GM21737 (cell line): ENCODE measurements around the gene LHX3.

Source experiments
- ATAC-seq: cut with Tn5 transposase; IDR thresholded peaks from one replicate; pipeline ENCODE4 v1.9.1; 2021; ENCODE audit warnings: mild to moderate bottlenecking, moderate library complexity; ENCODE audit not compliant: unreplicated experiment

The LHX3 gene

DNA sequence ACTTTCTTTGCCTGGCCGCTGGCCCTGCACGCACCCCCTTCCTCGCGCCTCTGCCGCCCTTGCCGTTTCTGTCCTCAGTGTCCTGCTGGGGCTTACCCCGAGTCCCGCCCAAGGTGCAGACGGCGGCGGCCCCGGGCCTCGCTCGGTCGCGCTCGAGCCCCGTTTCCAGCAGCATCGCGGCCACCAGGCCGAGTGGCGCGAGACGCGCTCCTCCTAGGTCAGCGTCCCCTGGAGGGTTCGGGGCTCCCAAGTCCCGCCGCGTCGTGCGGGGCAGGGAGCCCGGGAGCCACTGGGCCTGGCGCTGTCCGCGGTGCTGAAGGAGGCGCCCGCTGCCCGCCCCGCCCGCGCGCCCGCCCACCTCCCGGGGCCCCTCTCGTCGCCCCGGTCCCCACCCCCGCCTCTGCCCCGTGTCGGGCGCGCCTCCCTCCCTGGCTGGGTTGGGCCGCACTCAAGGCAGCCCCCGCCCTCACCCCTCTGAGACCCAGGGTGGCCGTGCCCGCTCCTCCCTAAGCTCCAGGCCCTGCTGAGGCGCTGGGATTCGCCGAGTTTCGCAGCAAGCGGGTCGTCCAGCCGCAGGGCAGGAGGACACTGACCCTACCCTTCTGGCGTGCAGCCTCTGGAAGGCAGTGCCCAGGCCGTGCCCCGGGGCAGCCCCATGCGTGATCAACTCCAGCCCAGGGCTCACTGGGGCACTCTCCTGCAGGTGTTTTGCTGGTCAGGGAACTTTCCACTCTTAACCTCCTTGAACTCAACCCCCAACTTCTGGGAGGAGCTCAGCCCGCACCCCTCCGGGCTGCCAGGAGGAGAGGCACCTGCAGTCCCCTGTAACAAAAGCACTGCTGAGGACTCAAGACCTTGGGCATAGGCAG is at the start of gene LHX3:
TSS of gene LHX3 (minus strand) at position 291 of the 869 bp plus-strand sequence. CDS start at position 175, 116 bp downstream.
- ATAC-seq: no peak

DNA sequence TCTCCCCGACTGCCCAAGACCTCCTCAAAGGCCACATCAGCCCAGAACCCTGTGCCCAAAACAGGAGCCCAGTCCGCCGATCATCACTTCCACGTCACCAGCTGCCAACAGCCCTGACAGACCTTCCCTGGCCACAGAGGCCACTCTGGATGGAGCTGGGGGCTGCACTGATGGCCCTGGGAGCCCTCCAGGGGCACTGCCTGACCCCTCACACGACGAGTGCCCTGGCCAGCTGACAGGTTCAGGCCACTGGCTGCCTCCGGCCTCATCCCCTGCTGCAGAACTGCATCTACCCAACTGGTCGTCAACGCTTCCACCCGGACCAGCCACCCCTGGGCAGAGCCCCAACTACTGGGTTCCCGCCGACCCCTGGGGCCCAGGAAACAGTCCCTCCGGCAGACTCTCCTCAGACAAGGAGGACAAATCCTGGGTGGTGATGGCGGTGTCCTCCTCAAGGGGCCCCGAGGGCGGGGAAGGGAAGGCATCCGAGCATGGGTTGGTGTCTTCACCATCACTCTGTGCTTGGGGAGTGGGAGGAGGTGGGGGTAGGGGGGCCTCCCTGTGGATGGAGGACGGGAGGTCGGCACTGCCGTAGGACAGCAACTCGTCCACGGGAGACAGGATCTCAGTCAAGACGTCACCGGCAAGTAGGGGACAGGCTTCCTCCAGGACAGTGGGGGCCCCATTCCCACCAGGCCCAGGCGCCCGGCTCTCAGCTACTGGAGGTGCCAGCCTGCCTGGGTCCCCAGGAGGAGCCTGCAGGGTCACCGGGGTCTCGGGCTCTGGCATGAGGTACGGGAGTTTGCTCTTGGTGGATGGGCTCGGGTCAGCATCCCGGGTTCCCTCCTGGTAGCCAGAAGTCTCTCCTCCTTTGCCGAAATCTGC is 48.6 kb upstream of the LHX3 start:
- no peak for ATAC-seq

GRCh38 chr9:136252846-136253245 is 47.9 kb upstream of the LHX3 start:
- ATAC-seq: no peak

GRCh38 chr9:136252281-136252680 is 47.4 kb upstream of the LHX3 start:
- ATAC-seq: no peak

DNA sequence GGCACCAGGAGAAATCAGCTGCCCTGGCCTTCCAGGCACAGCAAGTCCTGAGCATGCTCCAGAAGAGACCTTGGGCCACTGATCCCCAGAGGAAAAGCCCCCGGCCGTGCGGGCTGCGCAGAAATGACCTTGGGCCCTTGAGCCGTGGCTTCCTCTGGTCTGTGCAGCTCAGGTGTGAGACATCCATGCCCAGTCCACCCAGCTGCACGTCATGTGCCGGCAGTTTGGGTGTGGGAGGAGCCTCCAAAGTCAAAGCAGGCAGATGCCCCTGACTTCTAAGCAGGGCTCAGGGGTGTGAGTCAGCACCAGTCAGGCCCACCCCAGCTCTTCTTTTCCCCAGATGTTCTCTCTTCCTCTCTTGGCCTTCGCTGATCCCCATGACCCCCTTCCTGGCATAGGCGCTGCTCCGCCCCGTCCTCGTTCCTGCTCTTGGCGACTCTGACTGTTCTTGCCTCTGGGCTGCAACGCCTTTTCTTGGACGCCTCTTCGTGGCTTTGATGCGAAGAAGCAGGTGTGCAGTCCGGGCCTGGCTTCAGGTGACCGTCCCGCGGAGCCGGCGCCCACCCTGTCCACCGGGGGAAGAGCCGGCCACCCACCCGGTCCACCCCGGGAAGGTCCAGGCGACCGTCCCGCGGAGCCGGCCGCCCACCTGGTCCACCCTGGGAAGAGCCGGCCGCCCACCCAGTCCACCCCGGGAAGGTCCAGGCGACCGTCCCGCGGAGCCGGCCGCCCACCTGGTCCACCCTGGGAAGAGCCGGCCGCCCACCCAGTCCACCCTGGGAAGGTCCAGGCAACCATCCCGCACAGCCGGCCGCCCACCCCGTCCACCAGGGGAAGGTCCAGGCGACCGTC is 46.6 kb upstream of the LHX3 start:
- no peak for ATAC-seq

DNA sequence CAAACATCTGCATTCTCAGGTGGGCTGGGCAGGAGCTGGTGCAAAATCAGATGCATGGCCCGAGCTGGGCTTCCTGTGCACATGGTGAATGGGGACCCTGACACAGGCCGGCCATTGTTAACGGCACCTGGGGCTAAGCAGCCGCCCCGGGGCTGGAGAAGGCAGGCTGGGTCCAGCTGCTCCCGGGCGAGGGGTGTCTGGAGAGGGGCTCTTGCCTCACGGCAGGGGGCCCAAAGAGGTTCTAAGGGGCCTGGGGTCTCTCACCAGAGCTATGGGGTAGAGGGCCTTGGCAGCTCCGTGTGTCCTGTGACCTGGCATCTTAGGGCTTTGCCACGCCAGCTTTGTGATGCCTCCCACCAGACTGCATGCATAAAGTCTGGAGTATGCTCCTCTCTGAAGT is 45.7 kb upstream of the LHX3 start:
- ATAC-seq: no peak

DNA sequence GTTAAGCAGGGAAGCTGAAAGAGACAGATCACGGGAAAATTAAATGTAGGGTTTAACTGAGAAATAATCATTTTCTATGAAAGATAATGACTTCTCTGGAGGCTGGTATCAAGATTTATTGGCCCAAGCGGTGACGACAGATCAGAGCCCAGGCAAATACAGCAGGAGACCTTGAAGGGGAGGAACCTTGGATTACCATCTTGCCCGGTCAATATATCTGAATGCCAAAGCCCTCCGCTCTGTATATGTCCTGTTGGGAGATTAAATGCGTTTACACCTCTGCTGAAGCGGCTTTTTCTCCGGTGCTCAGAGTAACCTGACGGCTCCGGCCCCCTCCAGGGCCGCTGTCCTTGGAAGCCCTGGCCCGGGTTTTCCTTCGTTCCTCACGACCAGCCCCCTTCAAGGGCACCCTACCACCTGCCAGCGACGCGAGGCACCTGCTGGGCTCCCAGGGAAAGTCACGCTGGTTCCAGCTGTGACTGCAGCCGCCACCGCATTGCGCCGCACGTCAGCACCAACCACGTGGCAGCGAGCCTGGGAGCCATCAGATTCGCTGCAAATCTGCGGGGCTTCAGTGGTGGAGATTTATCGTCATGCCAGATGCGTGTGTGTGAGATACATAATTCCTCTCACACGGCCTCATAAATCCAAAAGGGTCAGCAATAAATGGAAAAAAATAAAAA is 45.1 kb upstream of the LHX3 start:
- no peak for ATAC-seq

DNA sequence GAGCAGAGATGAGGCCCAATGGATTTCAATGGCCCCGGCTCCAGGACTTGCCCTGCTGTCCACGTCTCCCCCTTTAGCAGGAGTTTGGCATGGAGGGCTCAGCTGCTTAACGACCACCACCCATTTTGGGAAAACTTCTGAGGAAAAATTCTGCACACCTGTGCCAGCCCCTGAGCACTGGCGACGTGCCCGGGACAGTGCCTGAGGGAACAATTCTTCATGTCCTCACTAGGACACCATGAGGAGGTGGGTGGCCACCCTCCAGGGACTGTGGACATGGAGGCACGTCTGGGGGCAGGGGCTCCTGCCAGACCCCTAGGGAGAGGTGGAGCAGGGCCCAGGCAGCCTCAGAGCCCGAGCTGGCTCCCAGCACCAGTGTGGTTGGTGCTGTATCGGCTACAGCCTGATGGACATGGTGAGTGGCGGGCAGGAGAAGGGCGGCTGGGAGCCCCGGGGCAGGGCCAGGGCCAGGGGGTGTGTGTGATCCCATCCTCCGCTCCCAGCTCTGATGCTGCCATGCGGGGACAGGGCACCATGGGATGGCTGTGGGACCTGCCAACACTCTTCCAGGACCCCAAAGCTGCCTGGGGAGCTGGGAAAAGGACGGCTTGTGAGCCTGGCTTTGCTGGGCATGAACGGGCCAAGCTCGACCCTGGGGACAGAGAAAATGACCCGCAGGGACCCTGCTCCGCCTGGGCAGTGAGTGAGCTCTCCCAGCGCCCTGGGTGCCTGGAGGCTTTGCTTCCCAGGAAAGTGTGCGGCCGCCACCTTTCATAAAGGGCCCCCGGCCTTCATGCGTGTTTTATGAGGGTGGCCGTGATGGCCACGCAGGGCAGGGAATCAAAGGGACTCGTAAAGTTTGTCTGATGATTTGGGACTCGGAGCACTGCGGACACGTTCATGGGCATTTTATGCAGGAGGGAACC is 44.3 kb upstream of the LHX3 start:
- no peak for ATAC-seq

- no peak for ATAC-seq
Measured at GRCh38 chr9:136247947-136248637, 43.2 kb upstream of the LHX3 start.

DNA sequence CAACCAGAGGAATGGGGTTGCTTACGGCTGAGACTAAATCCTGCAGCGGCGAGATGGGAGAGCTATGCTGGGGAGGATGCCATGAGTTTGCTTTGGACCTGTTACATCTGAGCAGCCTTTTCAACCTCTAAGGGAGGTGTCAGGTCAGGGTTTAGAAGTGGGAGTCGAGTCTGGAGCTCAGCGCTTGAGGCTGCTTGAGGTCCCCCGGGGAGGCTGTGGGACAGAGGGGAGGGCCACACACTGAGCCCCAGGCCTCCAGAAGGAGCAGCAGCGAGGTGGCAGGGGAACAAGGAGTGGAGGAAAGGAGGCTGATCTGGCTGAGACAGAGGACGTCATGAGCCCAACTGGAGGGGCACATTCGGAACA is 42.6 kb upstream of the LHX3 start:
- no peak for ATAC-seq

DNA sequence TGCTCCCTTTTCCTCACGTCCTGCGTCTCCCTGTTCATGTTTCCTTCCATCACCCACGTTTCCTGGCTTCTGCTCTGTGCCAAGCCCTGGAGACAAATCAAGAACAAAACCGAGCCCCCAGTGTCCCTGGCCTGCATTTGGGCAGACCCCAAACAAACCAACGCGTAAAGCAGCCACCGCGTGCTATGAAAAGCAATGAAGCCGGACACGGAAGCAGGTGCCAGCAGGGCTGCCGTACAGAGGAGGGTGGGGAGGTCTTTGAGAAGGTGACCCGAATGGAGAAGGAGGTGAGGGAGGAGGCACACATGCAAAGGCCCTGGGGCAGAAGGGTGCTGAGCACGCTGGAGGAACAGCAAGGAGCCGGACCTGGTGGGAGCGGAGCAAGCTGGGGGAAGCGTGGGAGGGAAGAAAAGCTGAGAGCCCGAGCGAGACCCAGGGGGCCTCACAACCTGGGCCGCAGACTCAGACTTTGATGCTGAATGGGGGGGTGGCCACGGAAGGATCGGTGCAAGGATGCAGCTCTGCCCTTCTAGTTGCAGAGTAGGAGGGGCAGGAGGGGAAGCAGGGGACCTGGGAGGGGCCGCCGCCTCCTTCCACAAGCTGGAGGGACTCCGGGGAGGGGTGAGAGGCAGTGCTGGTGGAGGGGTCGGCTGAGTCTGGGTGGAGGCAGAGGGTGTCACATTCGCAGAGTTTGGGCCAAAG is 42.1 kb upstream of the LHX3 start:
- ATAC-seq: no peak

DNA sequence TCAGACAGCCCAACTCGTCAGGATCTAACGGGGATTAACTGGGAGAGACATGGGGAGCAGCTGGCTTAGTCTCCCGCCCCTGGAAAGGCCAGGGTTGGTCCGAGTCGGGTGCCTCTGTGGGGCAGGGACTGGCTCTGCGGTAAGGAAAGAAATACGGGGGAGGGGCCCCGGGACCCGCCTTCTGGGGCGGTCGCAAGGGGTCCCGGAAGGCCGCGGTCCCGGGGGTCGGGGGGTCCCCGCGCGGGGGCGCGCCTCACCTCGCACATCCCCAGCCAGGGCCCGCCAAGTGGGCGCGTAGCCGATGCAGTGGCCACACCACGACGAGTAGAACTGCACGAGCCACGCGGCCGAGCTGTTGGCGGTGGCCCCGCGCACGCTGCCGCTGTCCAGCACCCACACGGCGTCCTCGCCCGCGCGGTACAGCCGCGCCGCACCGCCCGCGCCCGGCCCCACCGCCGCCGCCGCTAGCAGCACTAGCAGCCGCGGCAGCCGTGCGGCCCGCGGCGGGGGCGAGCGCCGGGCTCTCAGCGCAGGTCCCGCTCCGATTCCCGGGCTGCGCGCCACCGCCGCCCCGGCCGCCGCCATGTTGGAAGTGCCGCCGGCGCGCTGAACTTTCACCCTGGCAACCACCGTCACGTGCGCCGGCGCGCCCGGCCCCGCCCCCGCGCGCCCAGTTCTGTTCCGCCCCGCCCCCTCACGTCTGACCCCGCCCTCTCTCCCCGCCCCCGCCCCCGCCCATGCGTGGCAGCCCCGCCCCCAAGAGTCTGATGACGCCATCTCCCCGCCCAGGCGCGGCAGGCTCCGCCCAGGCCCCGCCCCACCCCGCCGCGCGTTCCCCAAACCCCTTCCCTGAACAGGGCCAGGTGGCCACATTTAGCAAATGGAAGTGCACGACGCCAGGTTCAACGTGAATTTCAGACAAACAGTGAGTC is 40.6 kb upstream of the LHX3 start, which contains the start of gene QSOX2:
TSS of gene QSOX2 (minus strand) at position 594 of the 932 bp plus-strand sequence. CDS start at position 585, 9 bp downstream.
- ATAC-seq: peak; percentile 56

DNA sequence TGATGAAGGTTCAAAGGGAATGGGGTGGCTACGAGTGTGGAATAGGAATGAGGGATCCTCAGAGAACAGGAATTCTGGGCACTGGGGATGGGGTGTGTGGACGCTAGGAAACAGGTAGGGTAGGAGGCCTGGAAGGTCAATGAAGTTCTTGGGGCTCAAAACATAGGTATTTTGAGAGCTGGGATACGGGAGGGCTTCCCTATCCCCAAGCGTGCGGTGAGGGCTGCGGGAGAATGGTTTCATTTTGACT is 40.0 kb upstream of the LHX3 start:
- no peak for ATAC-seq

- ATAC-seq: peak; percentile 33
Measured at GRCh38 chr9:136244122-136244968, 39.4 kb upstream of the LHX3 start.

GRCh38 chr9:136243631-136244030 is 38.7 kb upstream of the LHX3 start:
- ATAC-seq: no peak

DNA sequence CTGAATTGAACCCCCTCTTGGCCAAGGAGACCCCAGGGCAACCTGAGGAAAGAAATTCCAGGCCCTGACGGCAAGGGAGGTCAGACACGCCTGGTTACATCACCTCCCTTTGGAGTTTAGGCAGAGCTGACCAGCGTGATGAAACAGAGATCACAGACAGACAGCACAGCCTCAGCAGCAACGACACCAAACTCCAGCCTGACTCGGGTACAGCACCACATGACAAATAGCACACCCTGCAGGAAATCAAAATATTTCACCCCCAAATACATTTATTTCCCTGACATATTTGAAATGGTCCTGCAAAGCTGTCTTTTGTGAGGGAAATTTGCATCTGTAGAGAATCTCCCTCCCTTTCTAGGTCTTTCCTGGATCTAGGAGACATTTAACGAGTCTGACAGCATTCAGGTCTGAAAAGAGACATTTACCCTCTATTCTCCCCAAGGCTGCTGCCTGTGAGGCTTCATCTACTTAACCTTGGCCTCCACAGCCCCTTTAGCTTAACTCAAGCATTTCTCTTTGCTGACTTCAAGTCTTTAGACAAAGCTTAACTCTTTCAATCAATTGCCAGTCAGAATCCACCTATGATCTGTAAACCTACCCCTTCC is 38.1 kb upstream of the LHX3 start:
- ATAC-seq: no peak
